ENCODE results near the gene TUBA8. TPM values are rescaled to one million over a fixed set of nuclear protein-coding genes. Genes with fewer than 3 reads are reported as not detected.

The TUBA8 gene
- total RNA-seq, 1 experiment from 2014 or later: 1.3 TPM

- H3K4me1 ChIP-seq (ENCODE audit: control insufficient read depth, insufficient read depth, low read length): no peaks in the 10 kb centered on the region; the same call in 1 of the 2 replicates
- ATAC-seq: no peak
Observed at GRCh38 chr22:18147791-18148190, 37.2 kb downstream of the TUBA8 start.

DNA sequence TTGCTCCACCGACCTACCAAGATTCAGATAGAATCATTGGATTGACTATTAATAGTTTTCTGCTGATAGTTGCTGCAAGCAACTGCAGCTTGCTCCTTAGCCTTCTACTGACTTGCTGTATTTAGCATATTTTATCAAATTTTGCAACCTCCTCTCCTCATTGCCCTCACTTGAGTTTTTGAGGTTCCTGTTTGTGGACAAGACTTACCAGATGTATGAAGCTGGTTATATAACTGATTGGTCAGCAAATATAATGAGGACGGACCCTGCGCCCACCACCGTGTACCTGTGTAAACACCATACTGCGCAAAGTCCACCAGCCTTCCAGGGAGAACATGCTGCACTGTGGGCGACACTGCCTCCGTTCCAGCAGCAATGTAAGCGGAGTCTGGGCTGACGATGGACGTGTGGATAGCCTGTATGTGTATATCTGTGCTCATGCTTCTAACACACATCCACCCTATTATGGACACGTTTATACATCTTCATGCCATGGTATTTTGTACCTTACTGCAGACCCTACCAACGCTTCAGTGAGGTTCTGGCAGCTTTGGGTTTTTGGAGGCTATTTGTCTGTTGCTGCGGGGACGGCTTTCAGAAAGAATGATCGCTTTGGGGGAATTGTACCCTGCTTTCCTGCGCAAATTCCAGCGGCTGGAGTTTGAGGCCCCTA is 37.8 kb downstream of the TUBA8 start:
- Histone ChIP-seq H3K9me3 (ENCODE audit: control insufficient read depth, insufficient read depth, low read depth, low read length) (no peaks in the 10 kb centered on the region), H3K36me3 (ENCODE audit: control insufficient read depth, insufficient read depth, low read length) (no peaks in the 10 kb centered on the region), H3K27ac (ENCODE audit: low read length) (no peak overlapping the region), H3K4me3 (ENCODE audit: low read depth in 2 of 2, low read length in 2 of 2) (no peak overlapping the region), H3K27me3 (ENCODE audit: control insufficient read depth, insufficient read depth, low read length) (no peaks in the 10 kb centered on the region), H3K4me1 (ENCODE audit: control insufficient read depth, insufficient read depth, low read length) (no peaks in the 10 kb centered on the region; the same call in 1 of the 2 replicates)
- intact Hi-C loops (cut with micrococcal nuclease; ENCODE audit: unreplicated experiment) (no loop called here), in situ Hi-C loops (cut with HindIII; ENCODE audit: low pct_unique_long_range_greater_than_20kb, low sequenced_read_pairs) (no loop called here)
- ATAC-seq (no peak), DNase-seq (ENCODE audit: low read depth, low spot score) (no peak)
- CTCF ChIA-PET: no interaction called here
- TF ChIP-seq REST (IDR thresholded peaks at IDR 0.05; ENCODE audit: insufficient read depth in 1 of 2, low read depth in 2 of 2, low read length in 1 of 2): no peak
- TF ChIP-seq TCF7L2 (IDR thresholded peaks at IDR 0.05; ENCODE audit: low read depth, low read length): no peak
- no peak for TF ChIP-seq CTCF (IDR thresholded peaks at IDR 0.05)
- TF ChIP-seq SIN3A (IDR thresholded peaks at IDR 0.05; ENCODE audit: borderline replicate concordance, insufficient read depth, low read depth, low read length): no peak
- TF ChIP-seq POLR2AphosphoS5 (IDR thresholded peaks at IDR 0.05; ENCODE audit: low read depth, low read length): no peak
- POLR2A ChIA-PET: no interaction called here
- BruUV-seq (replicated peaks): TSS peak; percentile 83

More at GRCh38 chr22:18147791-18148190, 37.2 kb downstream of the TUBA8 start:
- in situ Hi-C loops (cut with HindIII; ENCODE audit: low pct_unique_long_range_greater_than_20kb, low sequenced_read_pairs): no loop called here
- intact Hi-C loops (cut with micrococcal nuclease; ENCODE audit: unreplicated experiment): no loop called here
- DNase-seq (ENCODE audit: low read depth, low spot score): no peak
- TF ChIP-seq TCF7L2 (IDR thresholded peaks at IDR 0.05; ENCODE audit: low read depth, low read length): no peak
- TF ChIP-seq REST (IDR thresholded peaks at IDR 0.05; ENCODE audit: insufficient read depth in 1 of 2, low read depth in 2 of 2, low read length in 1 of 2): no peak
- TF ChIP-seq CTCF (IDR thresholded peaks at IDR 0.05): no peak
- Histone ChIP-seq H3K4me3 (ENCODE audit: low read depth in 2 of 2, low read length in 2 of 2) (no peak overlapping the region), H3K27ac (ENCODE audit: low read length) (no peak overlapping the region), H3K27me3 (ENCODE audit: control insufficient read depth, insufficient read depth, low read length) (no peaks in the 10 kb centered on the region), H3K36me3 (ENCODE audit: control insufficient read depth, insufficient read depth, low read length) (no peaks in the 10 kb centered on the region), H3K9me3 (ENCODE audit: control insufficient read depth, insufficient read depth, low read depth, low read length) (no peaks in the 10 kb centered on the region)
- ChIA-PET CTCF (no interaction called here), POLR2A (no interaction called here)
- BruUV-seq (replicated peaks): no TSS peak
